ENCODE data around the gene GPD2. TPM values are rescaled to one million over a fixed set of nuclear protein-coding genes. Genes with fewer than 3 reads are reported as not detected.

The GPD2 gene
- total and polyA plus RNA-seq, 10 of the 15 experiments (the other 5 are each of a cell fraction or from before 2014, with no cell fraction given): 10.0 to 73.5 (median 43.4) TPM

GRCh38 chr2:156592809-156593593, 156.8 kb downstream of the GPD2 start:
- no peaks in the 10 kb centered on the region for H3K79me2 ChIP-seq (ENCODE audit: control insufficient read depth, insufficient read depth, low read length)
- no TSS peak for BruUV-seq (replicated peaks)
- CTCF ChIA-PET: interaction anchor here (0.6 to 1.4 kb wide), 5 partner anchors 23 to 600 kb away, joined by 3 to 8 read pairs (median 3); no protein-coding TSS in a partner anchor
- H3K36me3 ChIP-seq (ENCODE audit: control insufficient read depth in 2 of 2, insufficient read depth in 2 of 2, low read length in 1 of 2): no peaks in the 10 kb centered on the region
- no peak for FAIRE-seq
- H3K4me2 ChIP-seq (ENCODE audit: control insufficient read depth, insufficient read depth): no peak overlapping the region
- no peak overlapping the region for H3K4me3 ChIP-seq
- no peaks in the 10 kb centered on the region for H3K4me1 ChIP-seq (ENCODE audit: control insufficient read depth, insufficient read depth, low read length)
- DNase-seq (ENCODE audit: low read depth, low spot score): no peak
- H3K9ac ChIP-seq (ENCODE audit: control insufficient read depth, insufficient read depth, low read length): no peak overlapping the region
- no peak overlapping the region for H2AFZ ChIP-seq (ENCODE audit: control insufficient read depth, low read depth, low read length)
- no peaks in the 10 kb centered on the region for H3K27me3 ChIP-seq (replicated peaks in 1 of 2; ENCODE audit: control insufficient read depth in 2 of 2, insufficient read depth in 2 of 2, low read length in 1 of 2)
- SMC1A ChIA-PET (ENCODE audit: uncharacterized antibody, unreplicated experiment): interaction anchor here (1.0 to 11.9 kb wide), 6 partner anchors 163 to 600 kb away, joined by 3 to 244 read pairs (median 4); no protein-coding TSS in a partner anchor
- no peaks in the 10 kb centered on the region for H4K20me1 ChIP-seq (ENCODE audit: control insufficient read depth, insufficient read depth)
- in situ Hi-C loops (cut with MboI): loop anchor here (25.0 kb wide), 2 partner anchors 256 to 1206 kb away; partner anchors contain the start of gene NR4A2
- no peak for ATAC-seq
- RAD21 ChIA-PET (ENCODE audit: unreplicated experiment): interaction anchor here (0.9 to 2.4 kb wide), 2 partner anchors 257 to 600 kb away, joined by 3 to 8 read pairs; no protein-coding TSS in a partner anchor
- 60% methylated on average over 8 of the region's 8 CpGs for WGBS (ENCODE audit: insufficient coverage, insufficient replicate concordance, low lambda C conversion rate, missing lambda C conversion rate)
- H3K27ac ChIP-seq (ENCODE audit: control insufficient read depth, insufficient read depth): no peak overlapping the region
- intact Hi-C loops (cut with micrococcal nuclease; ENCODE audit: unreplicated experiment): no loop called here
- POLR2A ChIA-PET: no interaction called here
- no peaks in the 10 kb centered on the region for H3K9me3 ChIP-seq (replicated peaks; ENCODE audit: control insufficient read depth, insufficient read depth, low read length)
- TF ChIP-seq RFX5 (IDR thresholded peaks at IDR 0.05; ENCODE audit: low read depth, low read length) (no peak), EZH2 (IDR thresholded peaks at IDR 0.05; ENCODE audit: borderline replicate concordance, control insufficient read depth, low read depth, low read length) (no peak), STAT3 (IDR thresholded peaks at IDR 0.05; ENCODE audit: low read depth, low read length) (no peak), ZSCAN29 (IDR thresholded peaks at IDR 0.05) (no peak), SMAD5 (IDR thresholded peaks at IDR 0.05; ENCODE audit: low read depth) (no peak), GABPA (IDR thresholded peaks at IDR 0.05; ENCODE audit: low read depth) (no peak), ZBTB4 (CRISPR knock-in tag; IDR thresholded peaks at IDR 0.05) (no peak), ZNF274 (IDR thresholded peaks at IDR 0.05; ENCODE audit: insufficient read depth, insufficient read length) (no peak), BCL11A (IDR thresholded peaks at IDR 0.05; ENCODE audit: low read depth, low read length) (no peak), MLLT1 (IDR thresholded peaks at IDR 0.05) (no peak), E2F4 (IDR thresholded peaks at IDR 0.05; ENCODE audit: low read depth, low read length) (no peak), ZNF24 (IDR thresholded peaks at IDR 0.05) (no peak), MXI1 (IDR thresholded peaks at IDR 0.05; ENCODE audit: low read depth, low read length) (no peak), SUZ12 (IDR thresholded peaks at IDR 0.05; ENCODE audit: unreplicated experiment) (no peak), PML (IDR thresholded peaks at IDR 0.05; ENCODE audit: low read length) (no peak), TARDBP (IDR thresholded peaks at IDR 0.05; ENCODE audit: borderline replicate concordance) (no peak), RELB (IDR thresholded peaks at IDR 0.05; ENCODE audit: low read depth) (no peak)

All from GM12878 (cell line).